Thyroid gland (tissue), 4 donors: ENCODE data around the gene MTA2. TPM values are rescaled to one million over a fixed set of nuclear protein-coding genes. Genes with fewer than 3 reads are reported as not detected.
"Not testable (repeated sequence)": the region's sequence is repeated elsewhere in the genome, so short reads cannot be mapped to it uniquely, and the experiment has no call there.

Experiments used
- DNase-seq, 2 donors: peaks; one replicate each; pipeline ENCODE4 v3.0.0-alpha.2; 2019
- H3K27ac ChIP-seq, 3 donors: fragments of 200-600 bp; sonication (generic); 1 replicate in 2 of 3; 2 replicates in 1 of 3; pipeline ENCODE4 v1.5.1; 2016 to 2019; ENCODE audit warnings: mild to moderate bottlenecking in 1 of 3, moderate library complexity in 1 of 3
- H3K27me3 ChIP-seq: fragments of 200-600 bp; sonication (generic); one replicate; pipeline ENCODE4 v1.5.1; 2019
- H3K36me3 ChIP-seq, 2 donors: fragments of 200-600 bp; sonication (generic); one replicate each; pipeline ENCODE4 v1.5.1; 2016 to 2019
- H3K4me1 ChIP-seq, 2 donors: fragments of 200-600 bp; sonication (generic); one replicate each; pipeline ENCODE4 v1.5.1; 2017 to 2019
- H3K4me3 ChIP-seq, 3 donors: fragments of 200-600 bp; sonication (generic); replicated peaks in 1 of 3; 1 replicate in 2 of 3; 2 replicates in 1 of 3; pipeline ENCODE4 v1.5.1; 2016; ENCODE audit warnings: mild to moderate bottlenecking in 1 of 3
- H3K9me3 ChIP-seq: fragments of 200-600 bp; sonication (generic); one replicate; pipeline ENCODE4 v1.5.1; 2017
- POLR2A ChIP-seq, 2 donors: fragments of 450-650 bp; IDR thresholded peaks; one replicate each; pipeline ENCODE4 v1.6.1; 2017; ENCODE audit warnings: antibody characterized with exemption in 2 of 2, mild to moderate bottlenecking in 2 of 2, moderate library complexity in 1 of 2
- whole genome bisulfite sequencing, 2 donors: methylation state at CpG; one replicate each; pipeline ENCODE4 v1.1.5; 2017; 5-methylcytosine and 5-hydroxymethylcytosine counted together
- intact Hi-C: fragments of 100-400 bp; cut with DNase I; formaldehyde crosslinking; loops from one replicate; pipeline ENCODE4 v1.15.1; 2023
- total RNA-seq, 4 donors: library from RNA; depleted of rRNA; stranded (reverse); fragments of >200 nt; gene quantifications; one replicate each; pipeline ENCODE4 v1.2.3, GENCODE V29; 2016
- TF ChIP-seq, protein P1 (sequence below), 6 experiments: fragments of 200-600 bp in 3 of 6; fragments of 450-650 bp in 3 of 6; sonication (generic) in 3 of 6; IDR thresholded peaks; one replicate each; pipeline ENCODE4 v1.5.1; 2016 to 2019; ENCODE audit warnings: antibody characterized with exemption in 6 of 6, mild to moderate bottlenecking in 2 of 6, inconsistent platforms in 1 of 6, moderate library complexity in 1 of 6

Gene MTA2
- total RNA-seq, 4 donors from 2014 or later = 65.3 to 76.7 (median 70.7) TPM

DNA sequence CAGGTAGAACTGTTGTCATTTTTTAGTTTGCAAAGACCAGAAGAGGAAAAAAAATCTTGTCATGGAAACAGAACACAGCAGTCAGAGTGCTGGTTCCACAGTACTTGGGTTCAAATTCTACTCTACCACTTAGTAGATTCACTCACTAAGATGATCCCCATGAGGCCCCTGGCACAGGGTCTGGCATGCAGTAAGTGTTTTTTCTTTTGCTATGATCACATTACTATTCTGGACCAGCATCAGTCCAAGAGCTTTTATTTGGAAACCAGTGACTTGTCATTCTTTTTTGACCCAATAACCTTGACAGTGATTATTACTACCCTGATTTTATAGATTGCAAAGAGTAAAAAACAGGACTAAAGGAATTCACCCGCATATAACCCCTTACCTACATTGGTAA, 32.1 kb downstream of the MTA2 start:
- intact Hi-C loops = no loop called here
- H3K27me3 ChIP-seq = no peaks in the 10 kb centered on the region
- no peaks in the 10 kb centered on the region for H3K9me3 ChIP-seq
- peaks cover 6 to 10% of the 10 kb centered on the region in 2 donors for H3K4me1 ChIP-seq
- no peak overlapping the region for H3K4me3 ChIP-seq
- TF ChIP-seq POLR2A (IDR thresholded peaks at IDR 0.05) = no peak
- TF ChIP-seq, protein P1, sequence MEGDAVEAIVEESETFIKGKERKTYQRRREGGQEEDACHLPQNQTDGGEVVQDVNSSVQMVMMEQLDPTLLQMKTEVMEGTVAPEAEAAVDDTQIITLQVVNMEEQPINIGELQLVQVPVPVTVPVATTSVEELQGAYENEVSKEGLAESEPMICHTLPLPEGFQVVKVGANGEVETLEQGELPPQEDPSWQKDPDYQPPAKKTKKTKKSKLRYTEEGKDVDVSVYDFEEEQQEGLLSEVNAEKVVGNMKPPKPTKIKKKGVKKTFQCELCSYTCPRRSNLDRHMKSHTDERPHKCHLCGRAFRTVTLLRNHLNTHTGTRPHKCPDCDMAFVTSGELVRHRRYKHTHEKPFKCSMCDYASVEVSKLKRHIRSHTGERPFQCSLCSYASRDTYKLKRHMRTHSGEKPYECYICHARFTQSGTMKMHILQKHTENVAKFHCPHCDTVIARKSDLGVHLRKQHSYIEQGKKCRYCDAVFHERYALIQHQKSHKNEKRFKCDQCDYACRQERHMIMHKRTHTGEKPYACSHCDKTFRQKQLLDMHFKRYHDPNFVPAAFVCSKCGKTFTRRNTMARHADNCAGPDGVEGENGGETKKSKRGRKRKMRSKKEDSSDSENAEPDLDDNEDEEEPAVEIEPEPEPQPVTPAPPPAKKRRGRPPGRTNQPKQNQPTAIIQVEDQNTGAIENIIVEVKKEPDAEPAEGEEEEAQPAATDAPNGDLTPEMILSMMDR (IDR thresholded peaks at IDR 0.05) = no peak
- H3K36me3 ChIP-seq = peaks cover 53 to 66% of the 10 kb centered on the region in 2 donors
- no peak for DNase-seq
- 85 to 88% methylated on average over 1 of the region's 1 CpG for WGBS, 2 donors
- no peak overlapping the region for H3K27ac ChIP-seq

DNA sequence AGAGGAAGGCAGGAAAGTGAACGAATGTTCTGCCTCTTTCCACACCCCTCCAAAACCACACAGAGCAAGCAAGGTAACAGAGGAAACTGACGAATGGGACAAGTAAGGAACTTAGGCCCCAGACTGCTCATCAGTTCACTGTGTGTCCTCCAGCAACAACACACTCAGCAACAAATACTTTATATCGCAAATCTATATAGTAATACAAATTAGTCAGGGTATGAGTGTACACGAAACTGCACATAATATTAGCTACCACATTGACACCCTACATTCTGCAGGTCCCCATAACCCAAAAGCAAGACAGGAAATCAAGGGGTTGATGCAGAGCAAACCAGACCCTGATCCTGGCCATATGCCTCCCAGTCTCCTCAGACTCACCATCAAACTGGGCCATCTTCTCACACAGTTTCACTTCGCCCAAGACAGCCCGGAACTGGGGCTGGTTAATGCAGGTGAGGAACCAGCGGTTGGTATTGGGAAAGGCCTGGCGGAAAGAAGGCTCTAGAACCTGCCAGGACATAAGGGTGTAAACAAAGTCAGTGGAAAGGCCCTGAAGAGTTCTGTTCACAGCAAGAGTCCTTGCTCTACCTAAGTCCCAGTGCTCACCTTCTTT, 34.5 kb downstream of the MTA2 start:
- Histone ChIP-seq H3K36me3 (peaks cover 72 to 87% of the 10 kb centered on the region in 2 donors), H3K4me3 (no peak overlapping the region), H3K4me1 (peaks cover 0 to 3% of the 10 kb centered on the region in 2 donors), H3K9me3 (no peaks in the 10 kb centered on the region), H3K27me3 (no peaks in the 10 kb centered on the region), H3K27ac (no peak overlapping the region)
- TF ChIP-seq, protein P1 (IDR thresholded peaks at IDR 0.05) = no peak
- no peak for TF ChIP-seq POLR2A (IDR thresholded peaks at IDR 0.05)
- intact Hi-C loops = no loop called here
- WGBS, 2 donors = 83 to 91% methylated on average over 8 of the region's 8 CpGs
- DNase-seq = no peak

DNA sequence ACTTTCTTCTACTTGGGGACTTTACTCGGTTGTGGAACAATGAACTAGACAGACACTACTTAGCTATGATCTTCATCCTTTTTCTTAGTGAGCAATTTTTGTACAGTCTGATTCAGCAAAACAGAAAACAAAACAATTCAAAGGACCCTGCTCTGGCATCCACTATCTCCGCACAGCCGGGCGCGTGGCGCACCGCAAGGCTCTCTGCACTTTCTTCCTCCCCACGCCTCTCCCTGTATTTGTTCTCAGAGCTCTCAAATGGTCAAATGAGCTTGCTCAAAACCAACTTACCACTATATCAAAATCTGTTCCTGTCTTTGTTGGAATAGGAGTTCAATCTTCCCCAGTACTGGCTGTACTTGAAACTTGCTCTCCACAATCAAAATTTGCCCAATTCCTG, 35.4 kb downstream of the MTA2 start:
- Histone ChIP-seq H3K27ac (no peak overlapping the region), H3K36me3 (peaks cover 65 to 83% of the 10 kb centered on the region in 2 donors)

DNA sequence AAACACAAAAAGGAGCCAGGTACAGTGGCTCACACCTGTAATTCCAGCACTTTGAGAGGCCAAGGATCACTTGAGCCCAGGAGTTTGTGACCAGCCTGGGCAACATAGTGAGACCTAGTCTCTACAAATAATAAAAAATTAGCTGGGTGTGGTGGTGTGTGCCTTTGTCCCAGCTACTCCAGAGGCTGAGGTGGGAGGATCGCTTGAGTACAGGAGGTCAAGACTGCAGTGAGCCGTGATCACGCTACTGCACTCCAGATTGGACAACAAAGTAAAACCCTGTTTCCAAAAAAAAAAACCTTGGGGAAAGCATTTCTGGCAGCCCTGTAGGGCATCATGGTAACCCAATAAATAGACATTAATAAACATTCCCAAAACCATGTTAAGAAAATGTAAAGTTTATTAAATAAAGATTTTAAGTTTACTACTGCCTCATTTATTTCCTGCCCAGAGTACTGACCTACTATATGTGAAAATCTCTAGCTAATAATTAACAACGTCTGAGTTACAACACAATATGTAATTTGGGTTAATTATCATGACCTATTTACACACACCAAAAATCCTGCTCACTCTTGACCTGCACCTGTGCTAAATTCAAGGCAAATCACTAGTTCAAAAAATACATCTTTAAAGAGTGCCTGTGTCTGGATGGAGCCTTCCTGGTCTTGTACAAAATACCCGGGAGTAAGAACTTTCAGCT, 36.4 kb downstream of the MTA2 start:
- no peaks in the 10 kb centered on the region for H3K9me3 ChIP-seq
- DNase-seq = no peak
- peaks cover 55 to 73% of the 10 kb centered on the region in 2 donors for H3K36me3 ChIP-seq
- 80 to 83% methylated on average over 5 of the region's 5 CpGs for WGBS, 2 donors
- H3K4me1 ChIP-seq = peaks cover 8 to 9% of the 10 kb centered on the region in 2 donors
- H3K27ac ChIP-seq = no peak overlapping the region
- no peak overlapping the region for H3K4me3 ChIP-seq
- TF ChIP-seq POLR2A (IDR thresholded peaks at IDR 0.05) = no peak
- TF ChIP-seq, protein P1 (IDR thresholded peaks at IDR 0.05) = no peak
- no peaks in the 10 kb centered on the region for H3K27me3 ChIP-seq
- intact Hi-C loops = no loop called here

More for the DNA sequence above, 35.4 kb downstream of the MTA2 start:
- Histone ChIP-seq H3K9me3 (no peaks in the 10 kb centered on the region), H3K4me1 (peaks cover 0 to under 1% of the 10 kb centered on the region in 2 donors), H3K27me3 (no peaks in the 10 kb centered on the region), H3K4me3 (no peak overlapping the region)
- no peak for DNase-seq
- intact Hi-C loops = no loop called here
- TF ChIP-seq POLR2A (IDR thresholded peaks at IDR 0.05) = no peak
- TF ChIP-seq, protein P1 (IDR thresholded peaks at IDR 0.05) = no peak
- 96% methylated on average over 8 of the region's 8 CpGs for WGBS, 2 donors

DNA sequence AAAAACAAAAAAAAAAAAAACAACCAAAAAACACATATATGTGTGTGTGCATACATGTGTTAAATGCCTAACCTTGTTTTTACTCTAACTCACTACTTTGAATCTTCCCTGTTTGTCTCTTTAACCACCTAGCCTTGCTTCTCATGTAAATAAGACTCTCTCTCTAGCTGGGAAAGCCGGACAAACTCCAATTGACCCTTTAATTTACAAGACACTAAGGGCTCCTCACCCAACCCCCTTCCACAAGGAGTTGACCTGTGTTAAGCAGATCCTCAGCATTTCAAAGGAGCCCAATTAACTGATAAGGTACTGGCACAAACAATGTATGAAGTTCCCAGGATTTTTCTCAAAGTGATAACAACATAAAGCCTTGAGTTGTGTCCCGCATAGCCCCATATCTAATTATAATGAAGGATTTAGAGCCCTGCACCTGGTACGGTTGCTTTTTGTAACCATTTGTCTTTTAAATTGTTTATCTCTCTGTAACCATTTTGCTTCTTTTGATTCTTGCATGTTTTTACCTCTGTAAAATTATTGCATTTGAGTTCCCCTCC, 39.9 kb downstream of the MTA2 start:
- peaks cover 54 to 55% of the 10 kb centered on the region in 2 donors for H3K36me3 ChIP-seq
- WGBS, 2 donors = 92 to 93% methylated on average over 3 of the region's 3 CpGs
- not testable (repeated sequence) for DNase-seq, H3K4me3 ChIP-seq, H3K27me3 ChIP-seq, H3K9me3 ChIP-seq
- H3K27ac ChIP-seq = peak overlapping the region in 1 of 3 donors; percentile 86
- intact Hi-C loops = loop anchor here (5.0 kb wide), 1 partner anchor 139 kb away; no protein-coding TSS in a partner anchor
- H3K4me1 ChIP-seq = peaks cover 16 to 24% of the 10 kb centered on the region in 2 donors
